Measurements from ENCODE around the gene ATG9B.

ATG9B gene

GRCh38 chr7:151000897-151001495 lies 23.3 kb downstream of the ATG9B start:
- Histone ChIP-seq H2BK5ac (ENCODE audit: low read depth, low read length, poor library complexity, severe bottlenecking) (no peak overlapping the region), H3K18ac (ENCODE audit: low read depth in 1 of 2, low read length in 2 of 2) (no peak overlapping the region), H3K4me1 (ENCODE audit: control insufficient read depth, insufficient read depth, low read depth, low read length) (peaks cover 2% of the 10 kb centered on the region), H3K14ac (ENCODE audit: low read length in 2 of 2) (no peak overlapping the region), H3K9ac (ENCODE audit: low read length) (no peak overlapping the region), H3K4me2 (ENCODE audit: low read length, poor library complexity, severe bottlenecking) (no peak overlapping the region), H3K27me3 (ENCODE audit: control insufficient read depth in 1 of 2, insufficient read depth in 1 of 2, low read length in 2 of 2) (peaks cover 24 to 63% of the 10 kb centered on the region in 2 experiments), H2BK120ac (ENCODE audit: low read depth, low read length) (no peak overlapping the region), H2AFZ (ENCODE audit: low read depth, low read length) (no peak overlapping the region), H3K23ac (ENCODE audit: low read length in 2 of 2) (no peak overlapping the region), H3K27ac (ENCODE audit: low read length, poor library complexity, severe bottlenecking) (no peak overlapping the region), H2BK12ac (ENCODE audit: low read length in 2 of 2) (no peak overlapping the region), H2BK15ac (ENCODE audit: low read depth, poor library complexity, severe bottlenecking) (no peak overlapping the region), H4K91ac (ENCODE audit: low read length) (peak overlapping the region; percentile 74), H3K4ac (ENCODE audit: low read depth in 1 of 2, low read length in 2 of 2) (no peak overlapping the region), H4K8ac (ENCODE audit: low read length) (no peak overlapping the region), H2AK5ac (ENCODE audit: low read length, severe bottlenecking) (no peak overlapping the region), H3K4me3 (ENCODE audit: insufficient read depth in 1 of 2, low read depth in 1 of 2, low read length in 2 of 2) (no peak overlapping the region), H3K36me3 (ENCODE audit: control insufficient read depth in 1 of 2, insufficient read depth in 2 of 2, low read depth in 1 of 2, low read length in 2 of 2) (no peaks in the 10 kb centered on the region), H3K79me1 (replicated peaks; ENCODE audit: low read length, poor library complexity, severe bottlenecking) (no peaks in the 10 kb centered on the region), H3K9me3 (ENCODE audit: control insufficient read depth, low read length) (no peaks in the 10 kb centered on the region)
- 94% methylated on average over 10 of the region's 13 CpGs for whole genome bisulfite sequencing
- no peak for DNase-seq

- Histone ChIP-seq H3K4me1 (ENCODE audit: control insufficient read depth, insufficient read depth, low read depth, low read length) (peaks cover 2% of the 10 kb centered on the region), H2BK5ac (ENCODE audit: low read depth, low read length, poor library complexity, severe bottlenecking) (no peak overlapping the region), H3K14ac (ENCODE audit: low read length in 2 of 2) (no peak overlapping the region), H4K8ac (ENCODE audit: low read length) (no peak overlapping the region), H2BK120ac (ENCODE audit: low read depth, low read length) (no peak overlapping the region), H3K36me3 (ENCODE audit: control insufficient read depth in 1 of 2, insufficient read depth in 2 of 2, low read depth in 1 of 2, low read length in 2 of 2) (no peaks in the 10 kb centered on the region), H2AFZ (ENCODE audit: low read depth, low read length) (no peak overlapping the region), H3K4me2 (ENCODE audit: low read length, poor library complexity, severe bottlenecking) (no peak overlapping the region), H2BK12ac (ENCODE audit: low read length in 2 of 2) (peak overlapping the region in 1 of 2 experiments; percentile 18), H3K9me3 (ENCODE audit: control insufficient read depth, low read length) (no peaks in the 10 kb centered on the region), H3K23ac (ENCODE audit: low read length in 2 of 2) (no peak overlapping the region), H2AK5ac (ENCODE audit: low read length, severe bottlenecking) (no peak overlapping the region), H2BK15ac (ENCODE audit: low read depth, poor library complexity, severe bottlenecking) (no peak overlapping the region), H3K4me3 (ENCODE audit: insufficient read depth in 1 of 2, low read depth in 1 of 2, low read length in 2 of 2) (no peak overlapping the region), H3K9ac (ENCODE audit: low read length) (no peak overlapping the region), H4K91ac (ENCODE audit: low read length) (no peak overlapping the region), H3K79me1 (replicated peaks; ENCODE audit: low read length, poor library complexity, severe bottlenecking) (no peaks in the 10 kb centered on the region), H3K18ac (ENCODE audit: low read depth in 1 of 2, low read length in 2 of 2) (no peak overlapping the region), H3K27ac (ENCODE audit: low read length, poor library complexity, severe bottlenecking) (no peak overlapping the region), H3K27me3 (ENCODE audit: control insufficient read depth in 1 of 2, insufficient read depth in 1 of 2, low read length in 2 of 2) (peaks cover 22 to 67% of the 10 kb centered on the region in 2 experiments), H3K4ac (ENCODE audit: low read depth in 1 of 2, low read length in 2 of 2) (no peak overlapping the region)
- WGBS, result 93% methylated on average over 5 of the region's 5 CpGs
- DNase-seq, result no peak
Observed at GRCh38 chr7:150999497-151000230, 24.6 kb downstream of the ATG9B start.

- Histone ChIP-seq H3K4ac (ENCODE audit: low read depth in 1 of 2, low read length in 2 of 2) (no peak overlapping the region), H3K79me1 (replicated peaks; ENCODE audit: low read length, poor library complexity, severe bottlenecking) (no peaks in the 10 kb centered on the region), H2BK15ac (ENCODE audit: low read depth, poor library complexity, severe bottlenecking) (no peak overlapping the region), H2AK5ac (ENCODE audit: low read length, severe bottlenecking) (no peak overlapping the region), H3K9ac (ENCODE audit: low read length) (no peak overlapping the region), H2BK5ac (ENCODE audit: low read depth, low read length, poor library complexity, severe bottlenecking) (no peak overlapping the region), H2BK120ac (ENCODE audit: low read depth, low read length) (no peak overlapping the region), H3K27ac (ENCODE audit: low read length, poor library complexity, severe bottlenecking) (no peak overlapping the region), H3K4me2 (ENCODE audit: low read length, poor library complexity, severe bottlenecking) (no peak overlapping the region), H3K4me3 (ENCODE audit: insufficient read depth in 1 of 2, low read depth in 1 of 2, low read length in 2 of 2) (no peak overlapping the region), H3K4me1 (ENCODE audit: control insufficient read depth, insufficient read depth, low read depth, low read length) (peaks cover 2% of the 10 kb centered on the region), H4K8ac (ENCODE audit: low read length) (no peak overlapping the region), H4K91ac (ENCODE audit: low read length) (no peak overlapping the region), H3K27me3 (ENCODE audit: control insufficient read depth in 1 of 2, insufficient read depth in 1 of 2, low read length in 2 of 2) (peaks cover 22 to 63% of the 10 kb centered on the region in 2 experiments), H3K36me3 (ENCODE audit: control insufficient read depth in 1 of 2, insufficient read depth in 2 of 2, low read depth in 1 of 2, low read length in 2 of 2) (no peaks in the 10 kb centered on the region), H3K18ac (ENCODE audit: low read depth in 1 of 2, low read length in 2 of 2) (no peak overlapping the region), H2BK12ac (ENCODE audit: low read length in 2 of 2) (peak overlapping the region in 1 of 2 experiments; percentile 18), H3K9me3 (ENCODE audit: control insufficient read depth, low read length) (no peaks in the 10 kb centered on the region), H2AFZ (ENCODE audit: low read depth, low read length) (no peak overlapping the region), H3K14ac (ENCODE audit: low read length in 2 of 2) (no peak overlapping the region), H3K23ac (ENCODE audit: low read length in 2 of 2) (no peak overlapping the region)
- 94% methylated on average over 12 of the region's 12 CpGs for WGBS
- no peak for DNase-seq
Observed at GRCh38 chr7:150999001-150999400, 25.3 kb downstream of the ATG9B start.

GRCh38 chr7:150998341-150998740 lies 26.0 kb downstream of the ATG9B start:
- H3K9ac ChIP-seq (ENCODE audit: low read length), result no peak overlapping the region
- H3K4me3 ChIP-seq (ENCODE audit: insufficient read depth in 1 of 2, low read depth in 1 of 2, low read length in 2 of 2), result no peak overlapping the region
- H2AK5ac ChIP-seq (ENCODE audit: low read length, severe bottlenecking), result no peak overlapping the region
- peaks cover 18 to 58% of the 10 kb centered on the region in 2 experiments for H3K27me3 ChIP-seq (ENCODE audit: control insufficient read depth in 1 of 2, insufficient read depth in 1 of 2, low read length in 2 of 2)
- H3K27ac ChIP-seq (ENCODE audit: low read length, poor library complexity, severe bottlenecking), result no peak overlapping the region
- no peak for DNase-seq
- 93% methylated on average over 20 of the region's 20 CpGs for WGBS
- no peaks in the 10 kb centered on the region for H3K9me3 ChIP-seq (ENCODE audit: control insufficient read depth, low read length)
- H3K36me3 ChIP-seq (ENCODE audit: control insufficient read depth in 1 of 2, insufficient read depth in 2 of 2, low read depth in 1 of 2, low read length in 2 of 2), result no peaks in the 10 kb centered on the region
- H2BK5ac ChIP-seq (ENCODE audit: low read depth, low read length, poor library complexity, severe bottlenecking), result no peak overlapping the region
- no peak overlapping the region for H4K91ac ChIP-seq (ENCODE audit: low read length)
- H3K4ac ChIP-seq (ENCODE audit: low read depth in 1 of 2, low read length in 2 of 2), result no peak overlapping the region
- no peak overlapping the region for H4K8ac ChIP-seq (ENCODE audit: low read length)
- H3K4me2 ChIP-seq (ENCODE audit: low read length, poor library complexity, severe bottlenecking), result no peak overlapping the region
- H2BK120ac ChIP-seq (ENCODE audit: low read depth, low read length), result no peak overlapping the region
- H3K79me1 ChIP-seq (replicated peaks; ENCODE audit: low read length, poor library complexity, severe bottlenecking), result no peaks in the 10 kb centered on the region
- peak overlapping the region; percentile 26 for H2BK15ac ChIP-seq (ENCODE audit: low read depth, poor library complexity, severe bottlenecking)
- no peak overlapping the region for H3K23ac ChIP-seq (ENCODE audit: low read length in 2 of 2)
- H2AFZ ChIP-seq (ENCODE audit: low read depth, low read length), result no peak overlapping the region
- no peak overlapping the region for H3K18ac ChIP-seq (ENCODE audit: low read depth in 1 of 2, low read length in 2 of 2)
- H2BK12ac ChIP-seq (ENCODE audit: low read length in 2 of 2), result peak overlapping the region in 1 of 2 experiments; percentile 19
- no peak overlapping the region for H3K14ac ChIP-seq (ENCODE audit: low read length in 2 of 2)
- no peaks in the 10 kb centered on the region for H3K4me1 ChIP-seq (ENCODE audit: control insufficient read depth, insufficient read depth, low read depth, low read length)
